ENCODE data around the gene UTP25. TPM values are rescaled to one million over a fixed set of nuclear protein-coding genes. Genes with fewer than 3 reads are reported as not detected.

The UTP25 gene
- total and polyA plus RNA-seq, 2 experiments from 2014 or later, result 3.6 to 8.9 TPM

GRCh38 chr1:209815490-209815889 lies 12.3 kb upstream of the UTP25 start:
- peaks cover 7% of the 10 kb centered on the region; the same call in 2 of the 3 replicates for H3K4me1 Mint-ChIP-seq
- ATAC-seq, result no peak
- no peaks in the 10 kb centered on the region for H3K4me1 ChIP-seq (ENCODE audit: insufficient read depth)
- H3K27me3 ChIP-seq (ENCODE audit: insufficient read depth), result no peaks in the 10 kb centered on the region
- no peaks in the 10 kb centered on the region for H3K36me3 ChIP-seq (ENCODE audit: insufficient read depth)
- no peaks in the 10 kb centered on the region for H3K36me3 Mint-ChIP-seq (ENCODE audit: low read depth)
- no peaks in the 10 kb centered on the region for H3K79me2 ChIP-seq (replicated peaks; ENCODE audit: insufficient read depth)
- no peaks in the 10 kb centered on the region for H4K20me1 ChIP-seq (replicated peaks; ENCODE audit: insufficient read depth)
- no peak overlapping the region for H3K4me2 ChIP-seq
- H3F3A ChIP-seq (replicated peaks; ENCODE audit: low read depth), result no peaks in the 10 kb centered on the region
- no peaks in the 10 kb centered on the region for H3K9me3 Mint-ChIP-seq
- H3K27ac Mint-ChIP-seq, result no peak overlapping the region
- DNase-seq (ENCODE audit: low spot score), result no peak
- H3K27ac ChIP-seq (ENCODE audit: low read depth), result no peak overlapping the region
- H3K4me3 Mint-ChIP-seq, result no peak overlapping the region
- TF ChIP-seq ZNF462 (CRISPR knock-in tag; IDR thresholded peaks at IDR 0.05) (no peak), POLR2AphosphoS5 (IDR thresholded peaks at IDR 0.05; ENCODE audit: low read depth) (no peak), ETS1 (IDR thresholded peaks at IDR 0.05) (no peak), JUNB (IDR thresholded peaks at IDR 0.05; ENCODE audit: unreplicated experiment) (no peak), EZH2phosphoT487 (IDR thresholded peaks at IDR 0.05; ENCODE audit: unreplicated experiment) (no peak), REST (IDR thresholded peaks at IDR 0.05; ENCODE audit: unreplicated experiment) (no peak), STAT1 (IDR thresholded peaks at IDR 0.05; ENCODE audit: unreplicated experiment) (no peak), CTCF (conservative IDR thresholded peaks at IDR 0.05; ENCODE audit: low read depth in 2 of 2) (no peak), NANOG (IDR thresholded peaks at IDR 0.05; ENCODE audit: borderline replicate concordance) (no peak), EZH2 (IDR thresholded peaks at IDR 0.05; ENCODE audit: low read depth, unreplicated experiment) (no peak), ZNF114 (CRISPR knock-in tag; IDR thresholded peaks at IDR 0.05) (no peak), CREB1 (CRISPR knock-in tag; IDR thresholded peaks at IDR 0.05; ENCODE audit: low read depth) (no peak), ZNF331 (CRISPR knock-in tag; IDR thresholded peaks at IDR 0.05; ENCODE audit: low read depth) (no peak)
- H3K9me2 ChIP-seq (ENCODE audit: insufficient read depth), result no peaks in the 10 kb centered on the region
- H2AFZ ChIP-seq, result peak overlapping the region; percentile 72; the same call in 1 of the 2 replicates
- H3K27me3 Mint-ChIP-seq (ENCODE audit: insufficient read depth, low read depth, poor library complexity), result peaks cover 10% of the 10 kb centered on the region
- H3K4me3 ChIP-seq, result no peak overlapping the region
